ENCODE results near the gene MUSTN1.

MUSTN1 gene

GRCh38 chr3:52798978-52799476, 35.8 kb downstream of the MUSTN1 start:
- no peaks in the 10 kb centered on the region for H3K36me3 ChIP-seq (ENCODE audit: insufficient read depth, low read length)
- no peak overlapping the region for H2AFZ ChIP-seq (ENCODE audit: low read depth, low read length)
- H3K27ac ChIP-seq (ENCODE audit: low read length), result no peak overlapping the region
- peak; percentile 59; the same call in 2 of the 3 replicates for ATAC-seq (ENCODE audit: insufficient read depth, low read depth)
- no peak overlapping the region for H3K4me2 ChIP-seq (ENCODE audit: insufficient read depth, low read length)
- no peaks in the 10 kb centered on the region for H3K9me3 ChIP-seq (ENCODE audit: insufficient read depth, low read length, severe bottlenecking)
- no peaks in the 10 kb centered on the region for H3K27me3 ChIP-seq (ENCODE audit: insufficient read depth, low read length, poor library complexity)
- no peaks in the 10 kb centered on the region for H3K79me2 ChIP-seq (ENCODE audit: insufficient read depth, low read length)
- TF ChIP-seq EZH2 (IDR thresholded peaks at IDR 0.05; ENCODE audit: borderline replicate concordance, low read depth, low read length, severe bottlenecking) (no peak), CTCF (IDR thresholded peaks at IDR 0.05; ENCODE audit: borderline replicate concordance, extremely low read depth, low read length, poor library complexity, severe bottlenecking) (peak; percentile 65)
- peak; percentile 35 for DNase-seq
- H3K4me3 ChIP-seq (ENCODE audit: low read depth in 1 of 2, low read length in 2 of 2), result no peak overlapping the region
- no peak overlapping the region for H3K9ac ChIP-seq (ENCODE audit: low read depth, low read length)
- no peaks in the 10 kb centered on the region for H3K4me1 ChIP-seq (ENCODE audit: insufficient read depth, low read length)
- no peaks in the 10 kb centered on the region for H4K20me1 ChIP-seq (ENCODE audit: insufficient read depth, low read length)

- no peaks in the 10 kb centered on the region for H3K4me1 ChIP-seq (ENCODE audit: insufficient read depth, low read length)
- no peak overlapping the region for H2AFZ ChIP-seq (ENCODE audit: low read depth, low read length)
- DNase-seq (no peak), ATAC-seq (ENCODE audit: insufficient read depth, low read depth) (no peak)
- H4K20me1 ChIP-seq (ENCODE audit: insufficient read depth, low read length), result no peaks in the 10 kb centered on the region
- H3K79me2 ChIP-seq (ENCODE audit: insufficient read depth, low read length), result no peaks in the 10 kb centered on the region
- no peaks in the 10 kb centered on the region for H3K36me3 ChIP-seq (ENCODE audit: insufficient read depth, low read length)
- no peaks in the 10 kb centered on the region for H3K9me3 ChIP-seq (ENCODE audit: insufficient read depth, low read length, severe bottlenecking)
- TF ChIP-seq CTCF (IDR thresholded peaks at IDR 0.05; ENCODE audit: borderline replicate concordance, extremely low read depth, low read length, poor library complexity, severe bottlenecking) (no peak), EZH2 (IDR thresholded peaks at IDR 0.05; ENCODE audit: borderline replicate concordance, low read depth, low read length, severe bottlenecking) (no peak)
- no peak overlapping the region for H3K4me2 ChIP-seq (ENCODE audit: insufficient read depth, low read length)
- H3K9ac ChIP-seq (ENCODE audit: low read depth, low read length), result no peak overlapping the region
- H3K27ac ChIP-seq (ENCODE audit: low read length), result no peak overlapping the region
- no peaks in the 10 kb centered on the region for H3K27me3 ChIP-seq (ENCODE audit: insufficient read depth, low read length, poor library complexity)
- H3K4me3 ChIP-seq (ENCODE audit: low read depth in 1 of 2, low read length in 2 of 2), result no peak overlapping the region
Measured at GRCh38 chr3:52798376-52798977, 36.3 kb downstream of the MUSTN1 start.

- DNase-seq, result no peak
- TF ChIP-seq CTCF (IDR thresholded peaks at IDR 0.05; ENCODE audit: borderline replicate concordance, extremely low read depth, low read length, poor library complexity, severe bottlenecking) (no peak), EZH2 (IDR thresholded peaks at IDR 0.05; ENCODE audit: borderline replicate concordance, low read depth, low read length, severe bottlenecking) (no peak)
- Histone ChIP-seq H3K79me2 (ENCODE audit: insufficient read depth, low read length) (no peaks in the 10 kb centered on the region), H2AFZ (ENCODE audit: low read depth, low read length) (no peak overlapping the region), H3K4me3 (ENCODE audit: low read depth in 1 of 2, low read length in 2 of 2) (no peak overlapping the region), H3K9me3 (ENCODE audit: insufficient read depth, low read length, severe bottlenecking) (no peaks in the 10 kb centered on the region), H4K20me1 (ENCODE audit: insufficient read depth, low read length) (no peaks in the 10 kb centered on the region), H3K36me3 (ENCODE audit: insufficient read depth, low read length) (no peaks in the 10 kb centered on the region), H3K9ac (ENCODE audit: low read depth, low read length) (no peak overlapping the region), H3K4me2 (ENCODE audit: insufficient read depth, low read length) (no peak overlapping the region), H3K27ac (ENCODE audit: low read length) (no peak overlapping the region), H3K4me1 (ENCODE audit: insufficient read depth, low read length) (no peaks in the 10 kb centered on the region), H3K27me3 (ENCODE audit: insufficient read depth, low read length, poor library complexity) (no peaks in the 10 kb centered on the region)
- no peak for ATAC-seq (ENCODE audit: insufficient read depth, low read depth)
Measured at GRCh38 chr3:52796411-52796810, 38.4 kb downstream of the MUSTN1 start.

Measured in DND-41 (cell line).